Urinary bladder (tissue), 4 donors: ENCODE data around the gene METTL22. TPM values are rescaled to one million over a fixed set of nuclear protein-coding genes. Genes with fewer than 3 reads are reported as not detected.

Source experiments
- DNase-seq: peaks from one replicate; pipeline ENCODE4 v3.0.0-alpha.2; 2015; ENCODE audit errors: extremely low spot score
- H3K27ac ChIP-seq: one replicate; pipeline ENCODE4 v1.5.1; 2013; ENCODE audit warnings: low read depth, mild to moderate bottlenecking, moderate library complexity
- H3K36me3 ChIP-seq: one replicate; pipeline ENCODE4 v1.6.1; 2013; ENCODE audit warnings: mild to moderate bottlenecking, moderate library complexity; ENCODE audit not compliant: insufficient read depth
- H3K4me1 ChIP-seq: one replicate; pipeline ENCODE4 v1.6.1; 2013; ENCODE audit warnings: mild to moderate bottlenecking, moderate library complexity; ENCODE audit not compliant: insufficient read depth
- H3K4me3 ChIP-seq: one replicate; pipeline ENCODE4 v1.5.1; 2013; ENCODE audit warnings: low read depth, low read length
- WGBS: extraction: QIAGEN DNeasy Blood & Tissue Kit; methylation state at CpG from one replicate; pipeline ENCODE4 v1.1.7; 2013; 5-methylcytosine and 5-hydroxymethylcytosine counted together
- polyA plus RNA-seq: library from polyadenylated mRNA; stranded (reverse); fragments of 200-250 nt; gene quantifications from one replicate; pipeline ENCODE4 v1.2.3, GENCODE V29; 2013
- total RNA-seq: library from RNA; depleted of rRNA; stranded (reverse); fragments of >200 nt; gene quantifications from one replicate; pipeline ENCODE4 v1.2.3, GENCODE V29; 2014
- donor health status: healthy with polysubstance abuse.
- donor health status: healthy.

The METTL22 gene, protein sequence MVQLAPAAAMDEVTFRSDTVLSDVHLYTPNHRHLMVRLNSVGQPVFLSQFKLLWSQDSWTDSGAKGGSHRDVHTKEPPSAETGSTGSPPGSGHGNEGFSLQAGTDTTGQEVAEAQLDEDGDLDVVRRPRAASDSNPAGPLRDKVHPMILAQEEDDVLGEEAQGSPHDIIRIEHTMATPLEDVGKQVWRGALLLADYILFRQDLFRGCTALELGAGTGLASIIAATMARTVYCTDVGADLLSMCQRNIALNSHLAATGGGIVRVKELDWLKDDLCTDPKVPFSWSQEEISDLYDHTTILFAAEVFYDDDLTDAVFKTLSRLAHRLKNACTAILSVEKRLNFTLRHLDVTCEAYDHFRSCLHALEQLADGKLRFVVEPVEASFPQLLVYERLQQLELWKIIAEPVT
- 22.4 TPM for total RNA-seq
- 25.2 TPM for polyA plus RNA-seq

DNA sequence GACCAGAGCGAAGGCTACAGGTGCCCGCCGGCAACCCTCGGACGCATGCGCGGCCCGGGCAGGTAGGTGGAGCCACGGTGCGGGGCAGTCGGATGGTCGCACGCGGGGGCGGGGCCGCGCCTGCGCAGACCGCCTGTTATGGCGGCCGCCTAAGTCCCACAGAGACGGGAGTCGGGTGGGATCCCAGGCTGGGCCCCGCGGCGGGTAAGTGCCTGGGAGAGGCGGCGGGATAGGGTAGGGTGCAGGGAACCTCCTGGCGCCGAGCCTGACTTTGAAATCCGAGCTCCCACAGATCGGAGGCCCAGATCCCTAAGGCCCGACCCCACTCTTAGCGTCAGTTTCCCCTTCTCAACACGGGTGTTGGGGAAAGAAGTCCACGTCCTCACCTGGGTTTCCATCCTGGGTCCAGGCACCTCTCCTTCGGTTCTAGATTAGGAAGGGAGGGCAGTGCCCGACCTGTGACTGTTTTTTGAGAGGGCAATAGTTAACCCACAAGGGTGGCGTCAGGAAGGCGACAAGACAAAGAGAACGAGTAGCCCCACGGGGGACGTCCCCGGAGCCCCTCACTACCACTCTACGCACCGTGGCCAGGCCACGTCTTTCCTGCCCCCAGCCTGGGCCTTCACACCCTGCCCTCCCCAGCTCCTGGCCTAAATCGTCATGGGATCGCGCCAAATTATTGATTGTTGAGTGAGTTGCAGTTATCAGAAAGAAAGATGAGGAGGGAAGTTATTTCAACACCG, at the start of gene METTL22:
METTL22 (plus strand) TSS at position 127 of the 743 bp plus-strand sequence. CDS start 3,968 bp downstream, outside the sequence.
- peak; percentile 41 for DNase-seq
- Histone ChIP-seq H3K27ac (peak within 1 kb of the TSS; percentile 70), H3K36me3 (peaks cover 4% of the 10 kb centered on the region), H3K4me3 (peak within 1 kb of the TSS; percentile 67), H3K4me1 (peaks cover 1% of the 10 kb centered on the region)
- WGBS, result under 1% methylated on average over 51 of the region's 51 CpGs

DNA sequence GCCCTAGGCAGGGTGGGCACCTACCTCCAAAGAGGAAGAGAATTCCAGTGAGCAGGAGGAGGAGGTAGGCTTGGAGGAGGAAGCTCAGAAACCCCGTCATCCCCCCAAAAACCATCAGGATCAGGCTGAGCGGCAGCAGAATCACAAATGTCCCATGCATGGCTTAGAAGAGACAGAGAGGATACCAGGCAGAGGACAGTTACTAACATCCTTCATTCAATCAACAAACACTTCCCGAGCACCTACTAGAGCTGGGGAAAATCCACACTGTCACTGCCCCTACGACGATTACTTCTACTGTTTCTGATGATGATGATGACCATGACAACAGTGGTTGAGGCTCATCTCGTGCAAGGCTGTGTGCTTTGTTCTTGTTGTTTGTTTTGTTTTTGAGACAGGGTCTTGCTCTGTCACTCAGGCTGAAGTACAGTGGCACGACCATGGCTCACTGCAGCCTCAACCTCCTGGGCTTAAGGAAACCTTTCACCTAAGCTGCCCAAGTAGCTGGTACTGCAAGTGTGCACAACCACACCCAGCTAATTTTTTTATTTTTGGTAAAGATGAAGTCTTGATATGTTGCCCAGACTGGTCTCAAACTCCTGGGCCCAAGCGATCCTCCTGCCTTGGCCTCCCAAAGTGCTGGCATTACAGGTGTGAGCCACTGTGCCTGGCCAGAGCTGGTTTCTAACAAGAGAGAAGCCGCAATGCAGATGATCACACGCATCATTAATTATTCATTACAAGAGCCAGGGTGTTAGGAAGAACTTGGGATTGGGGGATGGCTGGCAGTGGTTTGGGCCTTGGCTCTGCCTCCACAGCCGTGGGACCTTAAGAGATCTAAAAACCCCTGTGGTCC, 49.2 kb upstream of the METTL22 start:
- 76% methylated on average over 11 of the region's 11 CpGs for WGBS
- Histone ChIP-seq H3K4me3 (no peak overlapping the region), H3K27ac (no peak overlapping the region), H3K36me3 (no peaks in the 10 kb centered on the region), H3K4me1 (no peaks in the 10 kb centered on the region)
- no peak for DNase-seq

DNA sequence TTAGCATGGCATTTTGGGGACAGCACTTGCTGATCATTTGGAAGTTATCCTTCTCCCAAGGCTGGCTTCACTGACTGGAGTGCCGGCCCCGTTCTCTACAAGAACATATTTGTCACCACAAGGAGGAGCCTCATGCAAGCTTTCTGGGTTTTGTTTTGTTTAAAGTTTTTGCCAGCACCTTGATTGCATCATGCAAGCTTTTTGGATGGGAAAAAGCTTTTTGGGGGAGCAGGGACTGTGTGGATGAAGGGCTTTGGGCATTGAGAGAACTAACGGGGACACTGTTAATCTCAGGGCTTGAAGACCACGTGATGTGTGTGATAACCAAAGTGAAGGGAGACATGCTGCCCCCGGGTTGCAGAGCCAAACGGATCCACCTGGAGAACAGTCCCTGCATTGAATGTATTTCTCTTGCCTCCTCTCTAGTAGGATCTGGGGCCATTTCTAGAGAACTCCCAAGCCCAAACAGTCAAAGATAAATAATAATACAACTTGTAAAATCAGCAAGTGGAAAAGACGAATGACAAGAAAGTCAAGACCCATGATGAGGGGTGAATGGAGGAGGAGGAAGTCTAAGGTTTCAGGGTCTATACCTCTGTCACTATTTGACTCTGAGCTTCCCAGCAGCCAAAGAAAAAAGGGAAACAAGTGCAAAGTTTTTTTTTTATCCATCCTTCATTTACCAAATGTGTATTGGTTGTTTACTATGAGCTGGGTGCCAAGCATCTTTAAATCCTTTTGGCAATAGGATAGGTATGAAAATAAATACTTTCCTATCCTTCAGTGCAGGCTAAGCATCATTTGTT, 48.4 kb upstream of the METTL22 start:
- WGBS, result 26% methylated on average over 7 of the region's 7 CpGs
- DNase-seq, result no peak
- Histone ChIP-seq H3K4me3 (no peak overlapping the region), H3K27ac (no peak overlapping the region), H3K36me3 (no peaks in the 10 kb centered on the region), H3K4me1 (no peaks in the 10 kb centered on the region)

DNA sequence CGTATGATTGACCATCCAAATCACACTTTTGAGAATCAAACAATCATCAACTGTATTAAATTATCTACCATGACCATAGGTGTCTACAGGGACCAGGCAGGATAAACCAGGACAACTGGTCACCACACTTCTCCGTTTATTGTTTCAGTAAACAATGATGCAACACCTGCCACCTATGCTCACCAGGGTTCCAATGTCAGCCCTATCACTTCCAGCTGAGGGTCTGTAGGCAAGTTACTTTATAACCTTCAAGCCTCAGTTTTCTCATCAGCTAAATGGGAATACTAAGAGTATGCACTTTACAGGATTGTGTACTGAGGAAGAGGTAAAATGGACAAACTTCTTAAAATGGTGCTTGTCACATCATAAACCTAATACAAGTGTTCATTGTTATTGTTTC, 46.1 kb upstream of the METTL22 start:
- no peaks in the 10 kb centered on the region for H3K36me3 ChIP-seq
- WGBS, result 77% methylated on average over 2 of the region's 2 CpGs
- no peak overlapping the region for H3K4me3 ChIP-seq
- H3K27ac ChIP-seq, result no peak overlapping the region
- H3K4me1 ChIP-seq, result no peaks in the 10 kb centered on the region
- no peak for DNase-seq

DNA sequence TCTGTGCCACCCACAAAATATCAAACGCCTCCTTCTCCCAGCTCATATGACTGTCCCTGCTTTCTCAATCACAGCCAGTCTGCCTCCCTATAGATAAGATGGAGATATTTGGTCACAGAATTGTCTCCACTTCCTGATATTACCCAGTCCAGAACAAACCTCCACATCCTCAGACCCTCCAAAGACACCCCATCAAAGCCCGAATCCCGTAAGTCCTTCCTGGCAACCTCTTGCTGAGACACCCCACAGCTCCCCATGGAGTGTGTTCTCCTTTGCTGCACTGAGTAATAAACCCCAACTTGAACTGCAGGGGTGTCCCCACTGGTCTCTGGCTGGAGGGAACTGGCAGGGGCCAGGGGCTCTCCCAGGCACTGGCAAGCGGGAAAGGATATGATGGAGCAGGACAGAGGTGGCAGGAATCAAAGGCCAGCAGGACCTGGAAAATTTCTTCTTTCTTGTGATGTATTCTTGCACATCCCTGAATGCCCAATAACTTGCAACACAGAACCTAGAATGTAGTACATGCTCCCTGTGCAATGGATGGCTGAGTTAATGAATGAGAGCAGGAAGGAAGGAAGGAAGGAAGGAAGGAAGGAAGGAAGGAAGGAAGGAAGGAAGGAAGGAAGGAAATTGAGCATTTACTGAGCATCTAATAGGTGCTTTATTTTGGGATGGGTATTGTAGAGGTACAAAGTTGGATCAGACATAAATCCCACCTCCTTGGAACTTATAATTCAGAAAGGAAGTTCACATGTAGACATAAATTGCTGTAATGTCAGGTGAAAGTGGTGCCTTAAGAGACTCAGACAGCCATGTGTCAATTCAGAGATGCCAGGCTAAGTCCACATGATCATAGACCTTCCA, 45.1 kb upstream of the METTL22 start:
- WGBS, result 81% methylated on average over 4 of the region's 4 CpGs
- no peak for DNase-seq
- Histone ChIP-seq H3K27ac (no peak overlapping the region), H3K4me1 (no peaks in the 10 kb centered on the region), H3K36me3 (no peaks in the 10 kb centered on the region), H3K4me3 (no peak overlapping the region)

DNA sequence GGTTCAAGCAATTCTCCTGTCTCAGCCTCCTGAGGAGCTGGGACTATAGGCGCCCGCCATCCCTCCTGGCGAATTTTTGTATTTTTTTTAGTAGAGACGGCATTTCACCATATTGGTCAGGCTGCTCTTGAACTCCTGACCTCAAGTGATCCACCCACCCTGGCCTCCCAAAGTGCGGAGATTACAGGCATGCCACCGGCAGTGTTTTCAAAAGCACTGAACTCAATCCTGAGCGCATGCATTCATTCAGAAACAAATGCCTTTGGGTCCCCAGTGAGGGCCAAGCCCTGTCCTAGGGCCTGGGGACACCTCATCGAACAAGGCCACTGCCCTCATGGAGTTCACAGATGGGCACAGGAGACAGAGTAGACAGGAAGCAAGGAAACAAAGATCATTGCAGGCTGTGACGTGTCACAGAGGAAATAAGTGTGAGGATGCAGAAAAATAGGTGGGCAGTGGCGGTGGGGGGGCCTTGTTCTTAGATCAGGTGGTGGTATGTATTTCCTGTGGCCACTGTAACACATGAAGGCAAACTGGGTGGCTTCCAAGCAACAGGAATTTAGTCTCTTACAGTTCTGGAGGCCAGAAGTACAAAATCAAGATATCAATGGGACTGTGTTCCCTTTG, 43.7 kb upstream of the METTL22 start:
- Histone ChIP-seq H3K27ac (no peak overlapping the region), H3K4me1 (no peaks in the 10 kb centered on the region), H3K4me3 (no peak overlapping the region), H3K36me3 (no peaks in the 10 kb centered on the region)
- DNase-seq, result no peak
- WGBS, result 69% methylated on average over 10 of the region's 10 CpGs

DNA sequence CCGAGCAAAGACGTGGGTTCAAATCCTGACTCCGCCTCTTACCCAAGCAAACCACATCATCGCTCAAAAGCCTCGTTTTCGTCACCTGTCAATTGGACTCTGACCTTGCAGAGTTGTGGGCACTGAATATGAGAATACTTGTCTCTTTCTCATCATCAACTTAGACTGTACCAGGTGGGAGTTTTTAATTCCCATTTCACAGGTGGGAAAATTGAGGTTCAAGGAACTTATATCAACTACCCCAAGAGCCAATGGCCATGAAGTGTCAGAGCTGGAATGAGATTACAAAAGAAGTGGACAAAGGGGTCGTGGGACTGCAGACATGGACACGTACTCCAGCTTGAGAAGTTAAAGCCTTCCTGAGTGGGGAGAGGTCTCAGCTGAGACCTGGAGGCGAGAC, 41.9 kb upstream of the METTL22 start:
- no peaks in the 10 kb centered on the region for H3K36me3 ChIP-seq
- DNase-seq, result no peak
- H3K4me3 ChIP-seq, result no peak overlapping the region
- no peak overlapping the region for H3K27ac ChIP-seq
- WGBS, result 86% methylated on average over 9 of the region's 9 CpGs
- no peaks in the 10 kb centered on the region for H3K4me1 ChIP-seq

DNA sequence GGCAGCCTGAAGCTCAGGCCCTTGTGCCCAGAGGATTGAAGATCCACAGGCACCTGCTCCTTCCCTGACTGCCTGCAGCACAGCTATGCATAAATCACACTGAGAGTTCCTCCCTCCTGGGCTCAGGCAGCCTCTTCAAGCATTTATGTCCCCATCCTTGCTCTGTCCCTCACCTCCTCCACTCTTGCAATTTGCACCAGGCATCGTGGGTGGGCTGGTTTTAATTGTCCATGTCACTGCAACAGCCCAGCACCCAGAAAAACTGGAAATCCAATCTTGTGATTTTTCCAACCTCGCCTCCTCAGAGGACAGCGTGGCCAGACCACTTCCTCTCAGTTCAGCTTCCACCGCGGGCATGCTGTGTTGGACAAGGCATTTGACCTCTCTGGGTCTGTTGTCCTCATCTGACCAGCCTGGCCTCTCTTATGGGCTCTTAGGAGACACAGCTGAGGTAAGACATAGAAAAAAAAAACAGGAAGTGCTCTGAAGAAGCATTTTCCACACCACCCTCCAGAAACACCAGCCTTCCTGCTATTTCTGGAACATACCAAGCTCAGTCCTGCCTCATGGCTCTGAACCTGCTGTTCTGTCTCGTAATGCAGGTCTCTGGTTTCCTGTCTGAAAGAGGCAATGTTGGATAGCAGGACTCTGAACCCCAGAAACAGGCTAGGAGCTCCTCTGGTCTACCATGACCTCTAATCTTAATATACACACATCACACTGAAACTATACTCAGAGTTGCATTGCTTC, 39.5 kb upstream of the METTL22 start:
- no peak overlapping the region for H3K27ac ChIP-seq
- no peak for DNase-seq
- no peaks in the 10 kb centered on the region for H3K4me1 ChIP-seq
- 34% methylated on average over 6 of the region's 6 CpGs for WGBS
- H3K4me3 ChIP-seq, result no peak overlapping the region
- no peaks in the 10 kb centered on the region for H3K36me3 ChIP-seq

DNA sequence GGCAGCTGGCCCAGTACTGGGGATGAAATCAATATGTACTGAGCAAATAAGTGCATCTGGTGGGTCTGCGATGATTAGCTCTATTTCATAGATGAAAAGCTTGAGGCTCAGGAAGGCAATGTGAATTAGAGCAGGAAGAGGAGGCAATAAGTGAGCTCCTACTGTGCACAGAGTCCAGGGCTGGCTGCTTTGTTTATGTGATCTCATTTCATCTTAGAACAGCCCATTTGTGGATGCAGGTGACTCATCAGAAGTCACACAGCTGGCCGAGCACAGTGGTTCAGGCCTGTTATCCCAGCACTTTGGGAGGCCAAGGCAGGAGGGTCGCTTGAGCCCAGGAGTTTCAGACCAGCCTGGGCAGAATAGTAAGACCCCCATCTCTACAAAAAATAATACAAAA, 38.3 kb upstream of the METTL22 start:
- 77% methylated on average over 3 of the region's 3 CpGs for WGBS
- H3K27ac ChIP-seq, result no peak overlapping the region
- no peak for DNase-seq
- no peak overlapping the region for H3K4me3 ChIP-seq
- no peaks in the 10 kb centered on the region for H3K36me3 ChIP-seq
- no peaks in the 10 kb centered on the region for H3K4me1 ChIP-seq

DNA sequence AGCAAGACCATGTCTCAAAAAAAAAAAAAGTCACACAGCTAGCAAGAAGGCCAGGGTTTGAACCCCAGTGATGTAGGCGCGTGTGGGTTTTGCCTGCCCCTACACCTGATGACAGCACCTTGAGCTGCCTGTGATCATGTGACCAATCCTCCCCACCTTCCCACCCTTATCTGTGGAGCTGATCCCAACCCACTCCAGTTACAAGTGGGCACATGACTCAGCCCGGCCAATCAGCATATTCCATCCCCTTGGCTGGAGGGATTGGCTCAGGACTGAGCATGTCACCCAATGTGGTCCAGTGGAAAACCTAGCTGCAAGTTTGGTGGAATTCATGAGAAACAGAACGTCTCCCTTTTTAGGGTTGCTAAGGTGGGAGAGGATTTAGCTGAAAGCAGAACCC, 37.8 kb upstream of the METTL22 start:
- DNase-seq, result no peak
- no peak overlapping the region for H3K27ac ChIP-seq
- no peaks in the 10 kb centered on the region for H3K4me1 ChIP-seq
- no peak overlapping the region for H3K4me3 ChIP-seq
- no peaks in the 10 kb centered on the region for H3K36me3 ChIP-seq
- 70% methylated on average over 4 of the region's 4 CpGs for WGBS

DNA sequence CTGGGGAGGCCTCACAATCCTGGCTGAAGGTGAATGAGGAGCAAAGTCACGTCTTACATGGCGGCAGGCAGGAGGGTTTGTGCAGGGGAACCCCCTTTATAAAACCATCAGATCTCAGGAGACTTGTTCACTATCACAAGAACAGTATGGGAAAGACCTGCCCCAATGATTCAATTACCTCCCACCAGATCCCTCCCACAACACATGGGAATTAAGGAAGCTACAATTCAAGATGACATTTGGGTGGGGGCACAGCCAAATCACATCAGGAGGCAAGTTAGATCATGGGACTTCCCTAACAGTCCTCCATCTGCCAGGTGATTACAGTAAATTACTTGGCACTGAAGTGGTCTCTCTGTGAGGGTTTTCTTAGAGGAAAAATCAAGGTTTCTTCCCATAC, 36.5 kb upstream of the METTL22 start:
- Histone ChIP-seq H3K4me1 (no peaks in the 10 kb centered on the region), H3K4me3 (no peak overlapping the region), H3K27ac (no peak overlapping the region), H3K36me3 (no peaks in the 10 kb centered on the region)
- 59% methylated on average over 2 of the region's 2 CpGs for WGBS
- no peak for DNase-seq
